Esophagus muscularis mucosa (tissue), 4 donors: ENCODE results near the gene HYI.

Experiments used
- EP300 ChIP-seq: sonication (generic); formaldehyde crosslinking; IDR thresholded peaks from one replicate; pipeline ENCODE4 v1.6.1; 2017; ENCODE audit warnings: antibody characterized with exemption
- POLR2AphosphoS5 ChIP-seq, 2 donors: sonication (generic); formaldehyde crosslinking; IDR thresholded peaks; one replicate each; pipeline ENCODE4 v1.6.1; 2017; ENCODE audit warnings: antibody characterized with exemption in 2 of 2
- TF ChIP-seq, protein P1 (sequence below), 3 experiments: fragments of 200-600 bp in 2 of 3; fragments of 450-650 bp in 1 of 3; sonication (generic) in 2 of 3; IDR thresholded peaks; one replicate each; pipeline ENCODE4 v1.5.1; 2017 to 2019; ENCODE audit warnings: antibody characterized with exemption in 3 of 3, mild to moderate bottlenecking in 2 of 3, moderate library complexity in 1 of 3

- TF ChIP-seq POLR2AphosphoS5 (IDR thresholded peaks at IDR 0.05) (no peak), EP300 (no peak)
- TF ChIP-seq, protein P1, sequence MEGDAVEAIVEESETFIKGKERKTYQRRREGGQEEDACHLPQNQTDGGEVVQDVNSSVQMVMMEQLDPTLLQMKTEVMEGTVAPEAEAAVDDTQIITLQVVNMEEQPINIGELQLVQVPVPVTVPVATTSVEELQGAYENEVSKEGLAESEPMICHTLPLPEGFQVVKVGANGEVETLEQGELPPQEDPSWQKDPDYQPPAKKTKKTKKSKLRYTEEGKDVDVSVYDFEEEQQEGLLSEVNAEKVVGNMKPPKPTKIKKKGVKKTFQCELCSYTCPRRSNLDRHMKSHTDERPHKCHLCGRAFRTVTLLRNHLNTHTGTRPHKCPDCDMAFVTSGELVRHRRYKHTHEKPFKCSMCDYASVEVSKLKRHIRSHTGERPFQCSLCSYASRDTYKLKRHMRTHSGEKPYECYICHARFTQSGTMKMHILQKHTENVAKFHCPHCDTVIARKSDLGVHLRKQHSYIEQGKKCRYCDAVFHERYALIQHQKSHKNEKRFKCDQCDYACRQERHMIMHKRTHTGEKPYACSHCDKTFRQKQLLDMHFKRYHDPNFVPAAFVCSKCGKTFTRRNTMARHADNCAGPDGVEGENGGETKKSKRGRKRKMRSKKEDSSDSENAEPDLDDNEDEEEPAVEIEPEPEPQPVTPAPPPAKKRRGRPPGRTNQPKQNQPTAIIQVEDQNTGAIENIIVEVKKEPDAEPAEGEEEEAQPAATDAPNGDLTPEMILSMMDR (IDR thresholded peaks at IDR 0.05) = no peak
Observed at GRCh38 chr1:43421396-43421795, 32.3 kb downstream of the HYI start.
